ENCODE results near the gene DGKD.

GRCh38 chr2:233476063-233476410 is 121.7 kb downstream of the DGKD start:
- TF ChIP-seq EZH2 (IDR thresholded peaks at IDR 0.05; ENCODE audit: insufficient read depth, low read length), result no peak
- TF ChIP-seq CTCF (IDR thresholded peaks at IDR 0.05; ENCODE audit: insufficient read depth, low read depth, low read length), result no peak
